22Rv1 (cell line): ENCODE measurements around the gene VPS50.

Experiments
- CTCF ChIP-seq: fragments of 450-650 bp; IDR thresholded peaks from 2 replicates; pipeline ENCODE4 v1.5.1; 2017; ENCODE audit warnings: mild to moderate bottlenecking
- ZFX ChIP-seq: fragments of 450-650 bp; IDR thresholded peaks from 2 replicates; pipeline ENCODE4 v1.6.1; 2017; ENCODE audit warnings: antibody characterized with exemption, borderline replicate concordance

GRCh38 chr7:93231799-93232672, at the start of gene VPS50:
- TF ChIP-seq CTCF (peak; percentile 18; the same call in 1 of the 2 replicates), ZFX (no peak)
